Measurements from ENCODE around the gene ASCC2.

The ASCC2 gene

DNA sequence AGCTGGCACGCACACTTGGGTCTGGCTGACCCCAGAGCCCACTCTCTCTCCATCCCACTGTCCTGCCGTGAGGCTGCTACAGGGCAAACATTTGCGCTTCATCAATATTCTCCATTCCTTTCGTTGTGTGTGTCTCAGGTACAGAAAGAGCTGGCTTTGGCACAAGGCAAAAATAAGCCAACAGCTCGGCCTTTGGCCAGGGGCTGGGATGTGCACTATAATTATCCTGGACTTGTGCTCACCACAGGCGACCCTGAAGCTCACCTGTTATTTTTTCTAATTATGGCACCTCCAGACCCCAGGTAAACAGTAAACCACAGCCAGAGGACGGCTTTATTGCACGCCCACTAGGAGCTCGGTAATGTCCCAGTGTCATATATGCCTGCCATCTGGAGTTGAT is 82.2 kb downstream of the ASCC2 start:
- TF ChIP-seq, protein P1, sequence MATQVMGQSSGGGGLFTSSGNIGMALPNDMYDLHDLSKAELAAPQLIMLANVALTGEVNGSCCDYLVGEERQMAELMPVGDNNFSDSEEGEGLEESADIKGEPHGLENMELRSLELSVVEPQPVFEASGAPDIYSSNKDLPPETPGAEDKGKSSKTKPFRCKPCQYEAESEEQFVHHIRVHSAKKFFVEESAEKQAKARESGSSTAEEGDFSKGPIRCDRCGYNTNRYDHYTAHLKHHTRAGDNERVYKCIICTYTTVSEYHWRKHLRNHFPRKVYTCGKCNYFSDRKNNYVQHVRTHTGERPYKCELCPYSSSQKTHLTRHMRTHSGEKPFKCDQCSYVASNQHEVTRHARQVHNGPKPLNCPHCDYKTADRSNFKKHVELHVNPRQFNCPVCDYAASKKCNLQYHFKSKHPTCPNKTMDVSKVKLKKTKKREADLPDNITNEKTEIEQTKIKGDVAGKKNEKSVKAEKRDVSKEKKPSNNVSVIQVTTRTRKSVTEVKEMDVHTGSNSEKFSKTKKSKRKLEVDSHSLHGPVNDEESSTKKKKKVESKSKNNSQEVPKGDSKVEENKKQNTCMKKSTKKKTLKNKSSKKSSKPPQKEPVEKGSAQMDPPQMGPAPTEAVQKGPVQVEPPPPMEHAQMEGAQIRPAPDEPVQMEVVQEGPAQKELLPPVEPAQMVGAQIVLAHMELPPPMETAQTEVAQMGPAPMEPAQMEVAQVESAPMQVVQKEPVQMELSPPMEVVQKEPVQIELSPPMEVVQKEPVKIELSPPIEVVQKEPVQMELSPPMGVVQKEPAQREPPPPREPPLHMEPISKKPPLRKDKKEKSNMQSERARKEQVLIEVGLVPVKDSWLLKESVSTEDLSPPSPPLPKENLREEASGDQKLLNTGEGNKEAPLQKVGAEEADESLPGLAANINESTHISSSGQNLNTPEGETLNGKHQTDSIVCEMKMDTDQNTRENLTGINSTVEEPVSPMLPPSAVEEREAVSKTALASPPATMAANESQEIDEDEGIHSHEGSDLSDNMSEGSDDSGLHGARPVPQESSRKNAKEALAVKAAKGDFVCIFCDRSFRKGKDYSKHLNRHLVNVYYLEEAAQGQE (IDR thresholded peaks at IDR 0.05; ENCODE audit: low read depth), result no peak
- TF ChIP-seq, protein P2, sequence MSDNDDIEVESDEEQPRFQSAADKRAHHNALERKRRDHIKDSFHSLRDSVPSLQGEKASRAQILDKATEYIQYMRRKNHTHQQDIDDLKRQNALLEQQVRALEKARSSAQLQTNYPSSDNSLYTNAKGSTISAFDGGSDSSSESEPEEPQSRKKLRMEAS (IDR thresholded peaks at IDR 0.05), result no peak
- TF ChIP-seq ZBTB7A (IDR thresholded peaks at IDR 0.05; ENCODE audit: low read depth), result no peak
- no peak for TF ChIP-seq YY1 (IDR thresholded peaks at IDR 0.05; ENCODE audit: low read depth)
- no peak for TF ChIP-seq TEAD4 (IDR thresholded peaks at IDR 0.05)
- TF ChIP-seq, protein P3, sequence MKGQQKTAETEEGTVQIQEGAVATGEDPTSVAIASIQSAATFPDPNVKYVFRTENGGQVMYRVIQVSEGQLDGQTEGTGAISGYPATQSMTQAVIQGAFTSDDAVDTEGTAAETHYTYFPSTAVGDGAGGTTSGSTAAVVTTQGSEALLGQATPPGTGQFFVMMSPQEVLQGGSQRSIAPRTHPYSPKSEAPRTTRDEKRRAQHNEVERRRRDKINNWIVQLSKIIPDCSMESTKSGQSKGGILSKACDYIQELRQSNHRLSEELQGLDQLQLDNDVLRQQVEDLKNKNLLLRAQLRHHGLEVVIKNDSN (IDR thresholded peaks at IDR 0.05), result no peak
- no peak for TF ChIP-seq FOXM1 (IDR thresholded peaks at IDR 0.05; ENCODE audit: borderline replicate concordance, low read depth)
- TF ChIP-seq EP300 (IDR thresholded peaks at IDR 0.05; ENCODE audit: borderline replicate concordance), result no peak
- TF ChIP-seq NFIC (IDR thresholded peaks at IDR 0.05), result no peak
- TF ChIP-seq CREB1 (IDR thresholded peaks at IDR 0.05; ENCODE audit: low read depth), result no peak
- no peak for TF ChIP-seq TAF1 (IDR thresholded peaks at IDR 0.05; ENCODE audit: low read depth)
- TF ChIP-seq RAD21 (IDR thresholded peaks at IDR 0.05; ENCODE audit: low read depth), result no peak
- no peak for TF ChIP-seq TCF12 (IDR thresholded peaks at IDR 0.05; ENCODE audit: low read depth)
- TF ChIP-seq EGR1 (IDR thresholded peaks at IDR 0.05), result no peak
- TF ChIP-seq CEBPB (IDR thresholded peaks at IDR 0.05), result no peak

DNA sequence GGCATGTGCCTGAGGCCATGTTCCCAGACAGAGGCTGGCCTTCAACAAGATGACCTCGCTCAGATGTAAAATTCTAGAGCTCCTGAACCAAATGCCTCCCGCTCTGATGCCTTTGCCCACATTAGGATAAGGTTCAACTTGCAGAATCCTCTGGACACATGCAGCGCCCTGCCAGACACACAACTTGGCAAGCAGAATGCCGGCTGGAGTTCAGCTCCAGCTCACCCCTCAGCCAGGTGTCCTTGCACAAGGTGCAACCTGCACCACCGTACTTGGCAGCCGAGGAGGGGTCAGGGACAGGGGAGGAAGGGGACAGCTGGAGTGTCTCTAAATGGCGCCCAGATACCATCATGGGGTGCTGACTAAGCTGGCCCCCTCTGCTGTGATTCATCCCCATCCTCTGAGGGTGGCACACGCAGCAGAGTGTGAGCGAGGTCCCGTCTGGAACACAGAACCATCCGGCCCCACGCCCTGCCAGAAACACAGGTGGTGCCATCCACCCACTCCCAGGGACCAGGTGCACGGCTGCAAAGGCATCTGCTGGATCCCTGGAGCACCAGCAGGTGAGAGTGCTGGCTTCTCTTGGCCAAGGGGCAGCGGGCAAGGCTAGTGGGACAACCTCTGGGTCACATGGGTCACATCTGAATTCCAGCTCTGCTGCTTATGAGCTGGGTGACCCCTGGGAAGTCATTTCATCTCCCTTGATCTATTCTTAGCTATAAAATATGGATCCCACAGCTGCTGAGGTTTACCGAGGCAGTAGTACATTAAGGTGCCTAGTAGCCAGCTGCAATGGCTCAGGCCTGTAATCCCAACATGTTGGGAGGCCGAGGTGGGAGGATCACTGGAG is 84.0 kb downstream of the ASCC2 start:
- TF ChIP-seq NFIC (IDR thresholded peaks at IDR 0.05) (no peak), EP300 (IDR thresholded peaks at IDR 0.05; ENCODE audit: borderline replicate concordance) (no peak), RAD21 (IDR thresholded peaks at IDR 0.05; ENCODE audit: low read depth) (no peak), TEAD4 (IDR thresholded peaks at IDR 0.05) (no peak), CEBPB (IDR thresholded peaks at IDR 0.05) (no peak), CREB1 (IDR thresholded peaks at IDR 0.05; ENCODE audit: low read depth) (no peak), ZBTB7A (IDR thresholded peaks at IDR 0.05; ENCODE audit: low read depth) (no peak), TAF1 (IDR thresholded peaks at IDR 0.05; ENCODE audit: low read depth) (no peak)
- TF ChIP-seq, protein P3 (IDR thresholded peaks at IDR 0.05), result no peak
- TF ChIP-seq, protein P1 (IDR thresholded peaks at IDR 0.05; ENCODE audit: low read depth), result no peak

DNA sequence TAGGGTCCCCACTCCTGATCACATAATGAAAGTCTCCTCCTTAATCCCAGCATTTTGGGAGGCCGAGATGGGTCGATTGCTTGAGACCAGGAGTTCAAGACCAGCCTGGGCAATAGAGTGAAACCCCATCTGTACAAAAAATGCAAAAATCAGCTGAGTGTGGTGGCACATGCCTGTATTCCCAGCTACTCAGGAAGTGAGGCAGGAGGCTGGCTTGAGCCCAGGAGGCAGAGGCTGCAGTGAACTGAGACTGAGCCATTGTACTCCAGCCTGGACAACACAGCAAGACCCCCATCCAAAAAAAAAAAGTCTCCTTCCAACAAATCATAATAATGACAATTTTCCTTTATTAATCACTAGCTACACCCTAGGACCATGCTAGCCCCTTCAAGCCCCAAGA is 86.4 kb downstream of the ASCC2 start:
- TF ChIP-seq, protein P3 (IDR thresholded peaks at IDR 0.05), result no peak
- TF ChIP-seq EP300 (IDR thresholded peaks at IDR 0.05; ENCODE audit: borderline replicate concordance), result no peak
- no peak for TF ChIP-seq YY1 (IDR thresholded peaks at IDR 0.05; ENCODE audit: low read depth)
- TF ChIP-seq NFIC (IDR thresholded peaks at IDR 0.05), result no peak
- no peak for TF ChIP-seq TAF1 (IDR thresholded peaks at IDR 0.05; ENCODE audit: low read depth)
- TF ChIP-seq RAD21 (IDR thresholded peaks at IDR 0.05; ENCODE audit: low read depth), result no peak
- TF ChIP-seq, protein P2 (IDR thresholded peaks at IDR 0.05), result no peak
- no peak for TF ChIP-seq TEAD4 (IDR thresholded peaks at IDR 0.05)
- no peak for TF ChIP-seq TCF12 (IDR thresholded peaks at IDR 0.05; ENCODE audit: low read depth)
- TF ChIP-seq EGR1 (IDR thresholded peaks at IDR 0.05), result no peak
- no peak for TF ChIP-seq CEBPB (IDR thresholded peaks at IDR 0.05)
- no peak for TF ChIP-seq ZBTB7A (IDR thresholded peaks at IDR 0.05; ENCODE audit: low read depth)
- no peak for TF ChIP-seq FOXM1 (IDR thresholded peaks at IDR 0.05; ENCODE audit: borderline replicate concordance, low read depth)
- no peak for TF ChIP-seq CREB1 (IDR thresholded peaks at IDR 0.05; ENCODE audit: low read depth)
- TF ChIP-seq, protein P1 (IDR thresholded peaks at IDR 0.05; ENCODE audit: low read depth), result no peak
